ENCODE data around the gene ZFP69B. TPM values are rescaled to one million over a fixed set of nuclear protein-coding genes. Genes with fewer than 3 reads are reported as not detected.

The ZFP69B gene
- total and polyA plus RNA-seq, 2 donors (not counting 3 experiments of a cell fraction or from before 2014, with no cell fraction given), result 0.81 to 3.4 TPM

- TF ChIP-seq MAX (IDR thresholded peaks at IDR 0.05; ENCODE audit: insufficient read depth, insufficient read length) (no peak), JUN (IDR thresholded peaks at IDR 0.05; ENCODE audit: borderline replicate concordance, insufficient read depth, insufficient read length, low read depth) (no peak)
- DNase-seq (ENCODE audit: low read depth, low spot score), result no peak
- Histone ChIP-seq H2AFZ (ENCODE audit: low read depth, low read length) (no peak overlapping the region), H3K9me3 (replicated peaks; ENCODE audit: control insufficient read depth, insufficient read depth, low read length) (no peaks in the 10 kb centered on the region), H3K9me1 (replicated peaks; ENCODE audit: control insufficient read depth, extremely low read depth, insufficient read depth, low read length) (no peaks in the 10 kb centered on the region), H3K27me3 (ENCODE audit: control insufficient read depth in 2 of 2, insufficient read depth in 2 of 2, low read length in 2 of 2) (no peaks in the 10 kb centered on the region), H3K4me2 (ENCODE audit: insufficient read depth, low read length) (peak overlapping the region; percentile 95), H3K79me2 (ENCODE audit: control insufficient read depth, insufficient read depth, low read length) (no peaks in the 10 kb centered on the region), H3K4me3 (replicated peaks in 1 of 3; ENCODE audit: insufficient read depth in 1 of 3, low read depth in 1 of 3, low read length in 3 of 3) (no peak overlapping the region), H4K20me1 (replicated peaks; ENCODE audit: control insufficient read depth, extremely low read depth, insufficient read depth, low read length) (no peaks in the 10 kb centered on the region), H3K36me3 (ENCODE audit: control insufficient read depth in 2 of 2, extremely low read depth in 1 of 2, insufficient read depth in 2 of 2, low read length in 2 of 2) (no peaks in the 10 kb centered on the region), H3K4me1 (ENCODE audit: control insufficient read depth, extremely low read depth, insufficient read depth, low read length) (peaks cover 12% of the 10 kb centered on the region), H3K27ac (ENCODE audit: insufficient read depth, low read depth, low read length) (no peak overlapping the region), H3K9ac (replicated peaks; ENCODE audit: extremely low read depth, insufficient read depth, low read length) (no peak overlapping the region)
- intact Hi-C loops (cut with micrococcal nuclease) (loop anchor here (2.0 kb wide), 1 partner anchor 31 kb away; the partner anchor contains the start of gene EXO5), dilution Hi-C loops (cut with MboI; ENCODE audit: extremely low pct_ligation_motif_present, low sequenced_read_pairs) (no loop called here)
- ChIA-PET POLR2A (interaction anchor here (1.2 kb wide), 1 partner anchor 30 kb away, joined by 4 read pairs; the partner anchor contains the start of gene EXO5), CTCF (interaction anchor here (0.6 to 3.1 kb wide), 6 partner anchors 25 to 436 kb away, joined by 3 to 18 read pairs (median 4); partner anchors contain the start of genes ZFP69B and ZNF684)
- BruUV-seq (replicated peaks), result TSS peak; percentile 16
- FAIRE-seq, result no peak
These were observed 28.0 kb downstream of the ZFP69B start for GRCh38 chr1:40478276-40478675.

- dilution Hi-C loops (cut with MboI; ENCODE audit: extremely low pct_ligation_motif_present, low sequenced_read_pairs) (no loop called here), intact Hi-C loops (cut with micrococcal nuclease) (loop anchor here (2.0 kb wide), 1 partner anchor 30 kb away; the partner anchor contains the start of gene EXO5)
- H3K4me3 ChIP-seq (replicated peaks in 1 of 3; ENCODE audit: insufficient read depth in 1 of 3, low read depth in 1 of 3, low read length in 3 of 3), result no peak overlapping the region
- no TSS peak for BruUV-seq (replicated peaks)
- TF ChIP-seq EZH2 (IDR thresholded peaks at IDR 0.05; ENCODE audit: borderline replicate concordance, low read depth, low read length, severe bottlenecking) (no peak), POLR2AphosphoS5 (IDR thresholded peaks at IDR 0.05; ENCODE audit: insufficient read depth, low read depth, low read length) (no peak), GATA2 (IDR thresholded peaks at IDR 0.05; ENCODE audit: insufficient read depth, insufficient read length, low read depth, low read length) (no peak), POLR2A (IDR thresholded peaks at IDR 0.05; ENCODE audit: low read depth, low read length) (no peak), MYC (IDR thresholded peaks at IDR 0.05; ENCODE audit: low read depth, low read length) (no peak), FOS (IDR thresholded peaks at IDR 0.05; ENCODE audit: borderline replicate concordance, insufficient read depth, low read length) (no peak), JUN (IDR thresholded peaks at IDR 0.05; ENCODE audit: borderline replicate concordance, insufficient read depth, insufficient read length, low read depth) (no peak), CTCF (IDR thresholded peaks at IDR 0.05; ENCODE audit: extremely low read depth in 1 of 2, insufficient read depth in 1 of 2, low read depth in 1 of 2, low read length in 2 of 2) (no peak), MAX (IDR thresholded peaks at IDR 0.05; ENCODE audit: insufficient read depth, insufficient read length) (no peak)
- H3K9me3 ChIP-seq (replicated peaks; ENCODE audit: control insufficient read depth, insufficient read depth, low read length), result no peaks in the 10 kb centered on the region
- H2AFZ ChIP-seq (ENCODE audit: low read depth, low read length), result no peak overlapping the region
- H4K20me1 ChIP-seq (replicated peaks; ENCODE audit: control insufficient read depth, extremely low read depth, insufficient read depth, low read length), result no peaks in the 10 kb centered on the region
- no peak overlapping the region for H3K27ac ChIP-seq (ENCODE audit: insufficient read depth, low read depth, low read length)
- FAIRE-seq (no peak), DNase-seq (ENCODE audit: low read depth, low spot score) (no peak)
- H3K79me2 ChIP-seq (ENCODE audit: control insufficient read depth, insufficient read depth, low read length), result no peaks in the 10 kb centered on the region
- no peaks in the 10 kb centered on the region for H3K36me3 ChIP-seq (ENCODE audit: control insufficient read depth in 2 of 2, extremely low read depth in 1 of 2, insufficient read depth in 2 of 2, low read length in 2 of 2)
- H3K9me1 ChIP-seq (replicated peaks; ENCODE audit: control insufficient read depth, extremely low read depth, insufficient read depth, low read length), result no peaks in the 10 kb centered on the region
- ChIA-PET CTCF (interaction anchor here (1.2 to 3.1 kb wide), 3 partner anchors 41 to 74 kb away, joined by 3 to 18 read pairs (median 4); partner anchors contain the start of gene ZNF684), POLR2A (no interaction called here)
- no peak overlapping the region for H3K4me2 ChIP-seq (ENCODE audit: insufficient read depth, low read length)
- H3K27me3 ChIP-seq (ENCODE audit: control insufficient read depth in 2 of 2, insufficient read depth in 2 of 2, low read length in 2 of 2), result no peaks in the 10 kb centered on the region
- no peak overlapping the region for H3K9ac ChIP-seq (replicated peaks; ENCODE audit: extremely low read depth, insufficient read depth, low read length)
- H3K4me1 ChIP-seq (ENCODE audit: control insufficient read depth, extremely low read depth, insufficient read depth, low read length), result peaks cover 12% of the 10 kb centered on the region
These were observed 28.9 kb downstream of the ZFP69B start for GRCh38 chr1:40479156-40479555.

Data from endothelial cell of umbilical vein (primary cell).